Thoracic aorta (tissue), 2 donors: Measurements from ENCODE around the gene AGPAT3. TPM values are rescaled to one million over a fixed set of nuclear protein-coding genes. Genes with fewer than 3 reads are reported as not detected.

ENCODE experiments used
- ATAC-seq: fragments of 150-250 bp; one replicate; pipeline ENCODE4 v1.8.0; 2017; ENCODE audit warnings: low read depth; ENCODE audit not compliant: insufficient number of reproducible peaks, low FRiP score
- DNase-seq: peaks from one replicate; pipeline ENCODE4 v3.0.0-alpha.2; 2020; ENCODE audit warnings: low spot score
- H3K27ac ChIP-seq, 2 donors: fragments of 200-600 bp; sonication (generic); 1 replicate in 1 of 2; 2 replicates in 1 of 2; pipeline ENCODE4 v1.5.1; 2016; ENCODE audit warnings: mild to moderate bottlenecking in 2 of 2, moderate library complexity in 2 of 2
- H3K27me3 ChIP-seq: fragments of 200-600 bp; sonication (generic); replicated peaks from 2 replicates; pipeline ENCODE4 v1.6.0; 2016; ENCODE audit warnings: mild to moderate bottlenecking; ENCODE audit not compliant: insufficient read depth
- H3K36me3 ChIP-seq: fragments of 200-600 bp; sonication (generic); one replicate; pipeline ENCODE4 v1.5.1; 2016
- H3K4me1 ChIP-seq, 2 donors: fragments of 200-600 bp; sonication (generic); 1 replicate in 1 of 2; 2 replicates in 1 of 2; pipeline versions ENCODE4 v1.5.1 to v1.6.0; 2016; ENCODE audit warnings: low read depth in 2 of 2, mild to moderate bottlenecking in 1 of 2; ENCODE audit not compliant: control insufficient read depth in 1 of 2
- H3K4me3 ChIP-seq: fragments of 200-600 bp; sonication (generic); 2 replicates; pipeline ENCODE4 v1.5.1; 2016; ENCODE audit warnings: mild to moderate bottlenecking
- H3K9me3 ChIP-seq: fragments of 200-600 bp; sonication (generic); 2 replicates; pipeline ENCODE4 v1.5.1; 2016
- total RNA-seq, 2 donors: library from RNA; depleted of rRNA; stranded (reverse); fragments of >200 nt; gene quantifications; one replicate each; pipeline versions ENCODE4 v1.1.0 to v1.2.3, GENCODE V29; 2016
- TF ChIP-seq, protein P1 (sequence below): fragments of 200-600 bp; sonication (generic); IDR thresholded peaks from one replicate; pipeline ENCODE4 v1.5.1; 2019; ENCODE audit warnings: antibody characterized with exemption

Gene AGPAT3
- total RNA-seq, 2 donors from 2014 or later, result 32.8 to 37.9 TPM

DNA sequence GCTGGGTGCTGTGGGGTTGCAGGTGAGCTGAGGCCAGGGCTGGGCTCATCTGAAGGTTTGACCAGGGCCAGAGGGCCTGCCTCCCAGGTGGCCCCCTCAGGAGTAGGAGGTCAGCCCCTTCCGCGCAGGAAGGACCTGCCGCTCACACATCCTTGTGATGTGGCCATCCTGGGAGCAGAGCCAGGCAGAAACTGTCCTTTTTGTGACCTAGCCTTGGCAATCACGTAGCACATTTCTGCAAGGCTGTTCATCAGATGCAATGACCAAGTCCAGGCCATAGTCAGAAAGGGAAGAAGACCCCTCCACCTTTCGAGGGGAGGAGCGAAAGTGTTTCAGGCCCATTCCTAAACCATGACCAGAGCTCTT is 91.6 kb downstream of the AGPAT3 start:
- TF ChIP-seq, protein P1, sequence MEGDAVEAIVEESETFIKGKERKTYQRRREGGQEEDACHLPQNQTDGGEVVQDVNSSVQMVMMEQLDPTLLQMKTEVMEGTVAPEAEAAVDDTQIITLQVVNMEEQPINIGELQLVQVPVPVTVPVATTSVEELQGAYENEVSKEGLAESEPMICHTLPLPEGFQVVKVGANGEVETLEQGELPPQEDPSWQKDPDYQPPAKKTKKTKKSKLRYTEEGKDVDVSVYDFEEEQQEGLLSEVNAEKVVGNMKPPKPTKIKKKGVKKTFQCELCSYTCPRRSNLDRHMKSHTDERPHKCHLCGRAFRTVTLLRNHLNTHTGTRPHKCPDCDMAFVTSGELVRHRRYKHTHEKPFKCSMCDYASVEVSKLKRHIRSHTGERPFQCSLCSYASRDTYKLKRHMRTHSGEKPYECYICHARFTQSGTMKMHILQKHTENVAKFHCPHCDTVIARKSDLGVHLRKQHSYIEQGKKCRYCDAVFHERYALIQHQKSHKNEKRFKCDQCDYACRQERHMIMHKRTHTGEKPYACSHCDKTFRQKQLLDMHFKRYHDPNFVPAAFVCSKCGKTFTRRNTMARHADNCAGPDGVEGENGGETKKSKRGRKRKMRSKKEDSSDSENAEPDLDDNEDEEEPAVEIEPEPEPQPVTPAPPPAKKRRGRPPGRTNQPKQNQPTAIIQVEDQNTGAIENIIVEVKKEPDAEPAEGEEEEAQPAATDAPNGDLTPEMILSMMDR, result no peak
- Histone ChIP-seq H3K4me1 (no peaks in the 10 kb centered on the region), H3K9me3 (no peaks in the 10 kb centered on the region), H3K36me3 (peaks cover 18% of the 10 kb centered on the region), H3K4me3 (no peak overlapping the region), H3K27me3 (no peaks in the 10 kb centered on the region), H3K27ac (no peak overlapping the region)
- no peak for ATAC-seq
- DNase-seq, result no peak

GRCh38 chr21:43957128-43957571 is 92.1 kb downstream of the AGPAT3 start:
- Histone ChIP-seq H3K4me3 (no peak overlapping the region), H3K9me3 (no peaks in the 10 kb centered on the region), H3K36me3 (peaks cover 18% of the 10 kb centered on the region), H3K4me1 (no peaks in the 10 kb centered on the region), H3K27me3 (no peaks in the 10 kb centered on the region), H3K27ac (no peak overlapping the region)
- TF ChIP-seq, protein P1, result no peak
- ATAC-seq (no peak), DNase-seq (no peak)

DNA sequence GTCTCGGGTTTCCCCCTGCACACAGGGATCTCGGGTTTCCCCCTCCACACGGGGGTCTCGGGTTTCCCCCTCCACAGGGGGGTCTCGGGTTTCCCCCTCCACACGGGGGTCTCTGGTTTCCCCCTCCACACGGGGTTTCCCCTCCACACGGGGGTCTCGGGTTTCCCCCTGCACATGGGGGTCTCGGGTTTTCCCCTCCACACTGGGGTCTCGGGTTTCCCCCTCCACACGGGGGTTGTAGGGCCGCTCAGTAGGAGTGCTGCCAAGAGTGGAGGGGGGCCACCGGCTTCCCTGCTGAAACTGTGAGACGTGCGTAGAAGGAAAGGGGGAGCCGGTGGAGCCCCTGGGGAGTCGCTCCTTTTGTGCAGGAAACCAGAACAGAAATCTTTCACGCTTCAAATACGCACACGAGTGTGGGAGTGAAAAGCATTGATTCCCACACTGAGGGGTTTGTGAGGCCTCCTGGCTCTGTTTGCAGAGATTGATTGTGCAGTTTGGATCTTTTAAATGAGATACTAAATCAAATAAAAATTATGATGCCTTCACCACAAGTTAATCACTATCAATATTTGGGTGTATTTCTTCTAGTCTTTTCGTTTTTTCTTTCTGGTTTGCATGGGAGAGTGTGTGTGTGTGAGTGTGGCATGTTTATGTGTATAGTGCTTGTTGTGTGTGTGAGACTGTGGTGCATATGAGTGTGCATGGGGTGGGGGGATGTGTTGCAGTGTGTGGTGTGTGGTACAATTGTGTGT is 92.8 kb downstream of the AGPAT3 start:
- no peaks in the 10 kb centered on the region for H3K4me1 ChIP-seq
- ATAC-seq (no peak), DNase-seq (no peak)
- H3K27ac ChIP-seq, result no peak overlapping the region
- H3K4me3 ChIP-seq, result no peak overlapping the region
- no peaks in the 10 kb centered on the region for H3K27me3 ChIP-seq
- TF ChIP-seq, protein P1, result no peak
- H3K36me3 ChIP-seq, result peaks cover 18% of the 10 kb centered on the region
- no peaks in the 10 kb centered on the region for H3K9me3 ChIP-seq

GRCh38 chr21:43958364-43959158 is 93.5 kb downstream of the AGPAT3 start:
- peaks cover 18% of the 10 kb centered on the region for H3K36me3 ChIP-seq
- H3K9me3 ChIP-seq, result no peaks in the 10 kb centered on the region
- no peaks in the 10 kb centered on the region for H3K27me3 ChIP-seq
- H3K4me1 ChIP-seq, result no peaks in the 10 kb centered on the region
- TF ChIP-seq, protein P1, result no peak
- H3K4me3 ChIP-seq, result no peak overlapping the region
- H3K27ac ChIP-seq, result no peak overlapping the region
- DNase-seq, result no peak
- no peak for ATAC-seq
